K562 (cell line): Measurements from ENCODE around the gene P2RY6. TPM values are rescaled to one million over a fixed set of nuclear protein-coding genes. Genes with fewer than 3 reads are reported as not detected.

Experiments used
- ATAC-seq: fragments of 200-7000 bp; cut with Tn5 transposase; 3 replicates; pipeline ENCODE4 v1.9.1; 2020; ENCODE audit warnings: moderate library complexity
- BruUV-seq: library from RNA; stranded (reverse); fragments of 400-500 nt; replicated peaks from 2 replicates; lab custom pipeline; 2021; lab: Mats Ljungman, UMichigan
- CTCF ChIA-PET: fragments of 300-600 bp; formaldehyde crosslinking; extraction: SDS; loops from one replicate; lab custom pipeline; 2021; ENCODE audit warnings: low intra/inter-chr PET ratio; lab: Yijun Ruan, JAX
- POLR2A ChIA-PET: fragments of 300-600, 350-650 bp; sonication (Branson Sonifier 250); formaldehyde crosslinking; extraction: SDS; loops from one replicate; lab custom pipeline; 2021; ENCODE audit warnings: antibody characterized with exemption, inconsistent platforms; lab: Yijun Ruan, JAX
- DNase-seq, 4 experiments: peaks; one replicate each; pipeline versions ENCODE4 v3.0.0 to v3.0.0-alpha.2; 2011 to 2018; ENCODE audit warnings: low spot score in 3 of 4, mixed read lengths in 3 of 4; ENCODE audit errors: extremely low read depth in 1 of 4
- FAIRE-seq: peaks from 2 replicates; lab custom pipeline; 2011; peaks lifted over from hg19 to GRCh38; lab: Jason Lieb, UNC
- H2AFZ ChIP-seq: 2 replicates; pipeline ENCODE4 v1.6.0; 2011; ENCODE audit warnings: low read depth, low read length, control low read depth, inconsistent platforms
- H3K27ac ChIP-seq: fragments of 200-600 bp; 3 replicates; pipeline ENCODE4 v1.8.0; 2011; ENCODE audit warnings: low read depth, mild to moderate bottlenecking, control low read depth, inconsistent platforms, low read length, moderate library complexity, mixed read lengths; ENCODE audit errors: extremely low read depth
- H3K27me3 ChIP-seq, 2 experiments: fragments of 300-600 bp in 1 of 2; 2 replicates in 1 of 2; 3 replicates in 1 of 2; pipeline versions ENCODE4 v1.6.0 to v1.8.0; 2011; ENCODE audit warnings: inconsistent platforms in 2 of 2, low read length in 2 of 2, mild to moderate bottlenecking in 1 of 2, mixed read lengths in 1 of 2, moderate library complexity in 1 of 2; ENCODE audit not compliant: control insufficient read depth in 2 of 2, insufficient read depth in 2 of 2
- H3K36me3 ChIP-seq: fragments of 300-600 bp; 3 replicates; pipeline ENCODE4 v1.8.0; 2011; ENCODE audit warnings: mild to moderate bottlenecking, low read length, inconsistent platforms; ENCODE audit not compliant: control insufficient read depth, insufficient read depth
- H3K4me1 ChIP-seq, 2 experiments: fragments of 200-600 bp in 1 of 2; replicated peaks in 1 of 2; 2 replicates in 1 of 2; 3 replicates in 1 of 2; pipeline versions ENCODE4 v1.5.1 to v1.8.0; 2011; ENCODE audit warnings: inconsistent platforms in 2 of 2, low read length in 2 of 2, mild to moderate bottlenecking in 1 of 2, mixed read lengths in 1 of 2, moderate library complexity in 1 of 2; ENCODE audit not compliant: control insufficient read depth in 2 of 2, insufficient read depth in 2 of 2
- H3K4me2 ChIP-seq: 2 replicates; pipeline ENCODE4 v1.6.1; 2011; ENCODE audit warnings: low read length, control low read depth, inconsistent platforms, mixed read lengths; ENCODE audit not compliant: insufficient read depth
- H3K4me3 ChIP-seq: fragments of 200-600 bp; sonication (generic), shearing (Covaris generic); 2 replicates; pipeline ENCODE4 v1.5.1; 2016; ENCODE audit warnings: control low read depth, inconsistent platforms
- H3K79me2 ChIP-seq: fragments of 200-600 bp; 3 replicates; pipeline ENCODE4 v1.8.0; 2011; ENCODE audit warnings: low read length, inconsistent platforms; ENCODE audit not compliant: control insufficient read depth, insufficient read depth
- H3K9ac ChIP-seq, 2 experiments: 2 replicates each; pipeline versions ENCODE4 v1.6.0 to v1.6.1; 2011; ENCODE audit warnings: low read depth in 2 of 2, low read length in 2 of 2, control low read depth in 1 of 2, inconsistent platforms in 1 of 2, mild to moderate bottlenecking in 1 of 2, mixed read lengths in 1 of 2; ENCODE audit not compliant: insufficient read depth in 1 of 2
- H3K9me1 ChIP-seq: one replicate; pipeline ENCODE4 v1.6.0; 2011; ENCODE audit warnings: inconsistent platforms, mild to moderate bottlenecking, low read length, moderate library complexity; ENCODE audit not compliant: control insufficient read depth, insufficient read depth
- H3K9me3 ChIP-seq: replicated peaks from 2 replicates; pipeline ENCODE4 v1.5.1; 2011; ENCODE audit warnings: low read depth, low read length, inconsistent platforms; ENCODE audit not compliant: control insufficient read depth, insufficient read depth
- H4K20me1 ChIP-seq: replicated peaks from 2 replicates; pipeline ENCODE4 v1.6.1; 2011; ENCODE audit warnings: low read length, inconsistent platforms, mixed read lengths; ENCODE audit not compliant: control insufficient read depth, insufficient read depth
- FOXK1 ChIP-seq: sonication (generic); formaldehyde crosslinking; IDR thresholded peaks from 2 replicates; pipeline ENCODE4 v1.8.0; 2022; ENCODE audit warnings: missing genetic modification reagents, mild to moderate bottlenecking, borderline replicate concordance
- PCBP2 ChIP-seq: fragments of 200-400 bp; formaldehyde crosslinking; IDR thresholded peaks from 2 replicates; pipeline ENCODE4 v1.6.1; 2018; ENCODE audit warnings: low read length, low read depth, mild to moderate bottlenecking, moderate library complexity; ENCODE audit not compliant: poor library complexity, severe bottlenecking
- PHTF2 ChIP-seq: fragments of 250-450 bp; sonication (Bioruptor Pico); IDR thresholded peaks from 2 replicates; pipeline ENCODE4 v1.5.0; 2021; ENCODE audit warnings: mild to moderate bottlenecking
- SRSF1 ChIP-seq: fragments of 200-400 bp; formaldehyde crosslinking; IDR thresholded peaks from 2 replicates; pipeline ENCODE4 v1.6.1; 2017; ENCODE audit warnings: mild to moderate bottlenecking, low read depth, low read length, moderate library complexity
- TBP ChIP-seq: optimal IDR thresholded peaks from 2 replicates; pipeline ENCODE3; 2011; ENCODE audit warnings: low read depth, low read length, improper control_type of control experiment
- WGBS: fragments of 100-300 bp; shearing (Covaris generic); methylation state at CpG from one replicate; pipeline ENCODE4 v1.1.6; 2016; ENCODE audit warnings: low coverage, mixed read lengths; ENCODE audit not compliant: insufficient coverage; ENCODE audit errors: missing lambda C conversion rate; 5-methylcytosine and 5-hydroxymethylcytosine counted together
- in situ Hi-C: fragments of 300-500 bp; cut with MboI; formaldehyde crosslinking; loops from 4 replicates; pipeline ENCODE4 v1.15.0; 2018; ENCODE audit warnings: inconsistent platforms, mixed read lengths
- intact Hi-C: fragments of 100-400 bp; cut with micrococcal nuclease; formaldehyde crosslinking; loops from 2 replicates; pipeline ENCODE4 v1.14.2; 2022
- polyA plus RNA-seq, 8 experiments: library from polyadenylated mRNA; depleted of rRNA in 4 of 8; stranded (reverse) in 5 of 8; unstranded in 3 of 8; fragments of >200 nt; fragmentation: Nextera tagmentation in 2 of 8; fragmentation: Illumina TruSeq in 1 of 8; extraction: Ambion mirVana in 2 of 8; extraction: Trizol in 1 of 8; gene quantifications; 2 replicates each; pipeline versions ENCODE4 v1.2.1 to v1.2.3, GENCODE V29; 2011 to 2014; ENCODE audit warnings: inconsistent platforms in 1 of 8, missing spikeins in 1 of 8
- total RNA-seq, 7 experiments: library from RNA; depleted of rRNA in 6 of 7; stranded (reverse); fragments of >200 nt in 6 of 7; fragmentation: Illumina TruSeq in 2 of 7; extraction: Trizol in 2 of 7; gene quantifications; 2 replicates each; pipeline versions ENCODE4 v1.2.1 to v1.2.3, GENCODE V29; 2011 to 2021; ENCODE audit warnings: low replicate concordance in 1 of 7
- TF ChIP-seq, protein P1 (sequence below), 2 experiments: IDR thresholded peaks; 2 replicates each; pipeline ENCODE4 v1.6.1; 2012; ENCODE audit warnings: improper control_type of control experiment in 2 of 2, low read depth in 2 of 2, low read length in 2 of 2, borderline replicate concordance in 1 of 2

Gene P2RY6
- total and polyA plus RNA-seq, 9 of the 15 experiments (the other 6 are each of a cell fraction or from before 2014, with no cell fraction given), result not detected

DNA sequence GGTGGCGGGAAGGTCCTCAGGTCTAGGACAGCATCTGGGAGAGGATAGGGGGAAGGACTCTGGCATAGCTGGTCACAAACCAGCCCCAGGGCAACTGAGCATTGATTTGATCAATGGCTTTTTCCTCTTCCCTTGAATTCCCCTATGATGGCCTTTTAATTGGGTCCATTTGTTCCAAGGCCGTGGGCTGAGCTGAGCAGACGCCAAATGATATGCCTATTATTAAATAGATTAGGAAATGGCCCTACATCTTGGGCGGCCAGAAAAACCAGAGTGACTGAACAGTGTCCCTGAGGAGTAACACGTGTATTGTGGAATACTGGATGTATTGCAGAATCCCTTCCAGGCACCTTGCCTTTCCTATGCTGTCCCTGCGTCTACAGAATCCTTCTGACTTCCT is 26.7 kb upstream of the P2RY6 start:
- no peak for ATAC-seq
- peaks cover 0 to 3% of the 10 kb centered on the region in 2 experiments; a peak in 1 of 5 replicates for H3K4me1 ChIP-seq
- TF ChIP-seq FOXK1 (CRISPR knock-in tag) (no peak), TBP (no peak), PHTF2 (no peak), PCBP2 (no peak), SRSF1 (no peak)
- TF ChIP-seq, protein P1, sequence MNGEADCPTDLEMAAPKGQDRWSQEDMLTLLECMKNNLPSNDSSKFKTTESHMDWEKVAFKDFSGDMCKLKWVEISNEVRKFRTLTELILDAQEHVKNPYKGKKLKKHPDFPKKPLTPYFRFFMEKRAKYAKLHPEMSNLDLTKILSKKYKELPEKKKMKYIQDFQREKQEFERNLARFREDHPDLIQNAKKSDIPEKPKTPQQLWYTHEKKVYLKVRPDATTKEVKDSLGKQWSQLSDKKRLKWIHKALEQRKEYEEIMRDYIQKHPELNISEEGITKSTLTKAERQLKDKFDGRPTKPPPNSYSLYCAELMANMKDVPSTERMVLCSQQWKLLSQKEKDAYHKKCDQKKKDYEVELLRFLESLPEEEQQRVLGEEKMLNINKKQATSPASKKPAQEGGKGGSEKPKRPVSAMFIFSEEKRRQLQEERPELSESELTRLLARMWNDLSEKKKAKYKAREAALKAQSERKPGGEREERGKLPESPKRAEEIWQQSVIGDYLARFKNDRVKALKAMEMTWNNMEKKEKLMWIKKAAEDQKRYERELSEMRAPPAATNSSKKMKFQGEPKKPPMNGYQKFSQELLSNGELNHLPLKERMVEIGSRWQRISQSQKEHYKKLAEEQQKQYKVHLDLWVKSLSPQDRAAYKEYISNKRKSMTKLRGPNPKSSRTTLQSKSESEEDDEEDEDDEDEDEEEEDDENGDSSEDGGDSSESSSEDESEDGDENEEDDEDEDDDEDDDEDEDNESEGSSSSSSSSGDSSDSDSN (IDR thresholded peaks at IDR 0.05; ENCODE audit: borderline replicate concordance in 1 of 2, low read depth in 2 of 2, low read length in 2 of 2), result no peak
- TF ChIP-seq, all 486 proteins: peak for 0
- H3K4me3 ChIP-seq, result no peak overlapping the region
- POLR2A ChIA-PET, result interaction anchor here (0.5 to 0.7 kb wide), 5 partner anchors 9 to 415 kb away, joined by 3 to 5 read pairs (median 3); no protein-coding TSS in a partner anchor
- BruUV-seq, result no TSS peak
- no peak overlapping the region for H3K9ac ChIP-seq
- no peaks in the 10 kb centered on the region for H3K36me3 ChIP-seq
- no peak overlapping the region for H3K27ac ChIP-seq
- FAIRE-seq (no peak), DNase-seq (no peak)
- H2AFZ ChIP-seq, result no peak overlapping the region
- no peaks in the 10 kb centered on the region for H3K9me3 ChIP-seq
- no peaks in the 10 kb centered on the region for H4K20me1 ChIP-seq
- in situ Hi-C loops, result no loop called here
- H3K4me2 ChIP-seq, result no peak overlapping the region
- intact Hi-C loops, result no loop called here
- H3K27me3 ChIP-seq, result peaks cover 0 to 13% of the 10 kb centered on the region in 2 experiments; a peak in 4 of 5 replicates
- no peaks in the 10 kb centered on the region for H3K79me2 ChIP-seq
- WGBS, result 3% methylated on average over 6 of the region's 6 CpGs
- CTCF ChIA-PET, result interaction anchor here (0.6 kb wide), 1 partner anchor 410 kb away, joined by 3 read pairs; no protein-coding TSS in a partner anchor
- no peaks in the 10 kb centered on the region for H3K9me1 ChIP-seq
